KMS-11 (cell line): ENCODE data around the gene DMD.

ENCODE experiments used
- H2AFZ ChIP-seq: fragments of 200-600 bp; sonication (generic); 2 replicates; pipeline ENCODE4 v1.6.1; 2016; ENCODE audit warnings: antibody characterized with exemption, mixed run types, low read depth
- H3K27ac ChIP-seq: fragments of 200-600 bp; sonication (generic); 2 replicates; pipeline ENCODE4 v1.6.1; 2016; ENCODE audit warnings: mild to moderate bottlenecking, mixed run types
- H3K27me3 ChIP-seq: fragments of 200-600 bp; sonication (generic); 2 replicates; pipeline ENCODE4 v1.6.1; 2017; ENCODE audit warnings: mild to moderate bottlenecking, low read depth, mixed run types, moderate library complexity; ENCODE audit not compliant: insufficient read depth
- H3K36me3 ChIP-seq: fragments of 200-600 bp; sonication (generic); 2 replicates; pipeline ENCODE4 v1.6.1; 2017; ENCODE audit warnings: mild to moderate bottlenecking, mixed run types; ENCODE audit not compliant: insufficient read depth
- H3K4me1 ChIP-seq: fragments of 200-600 bp; sonication (generic); 2 replicates; pipeline ENCODE4 v1.6.1; 2016; ENCODE audit warnings: mild to moderate bottlenecking, low read depth, mixed run types; ENCODE audit not compliant: poor library complexity, severe bottlenecking
- H3K4me2 ChIP-seq: fragments of 200-600 bp; sonication (generic); 2 replicates; pipeline ENCODE4 v1.7.0; 2016; ENCODE audit warnings: mild to moderate bottlenecking, mixed run types
- H3K4me3 ChIP-seq: fragments of 200-600 bp; sonication (generic); IDR thresholded peaks from 2 replicates; pipeline ENCODE4 v1.6.1; 2017; ENCODE audit warnings: low read depth, low read length, mixed read lengths; ENCODE audit not compliant: insufficient read depth
- H3K79me2 ChIP-seq: fragments of 200-600 bp; sonication (generic); 2 replicates; pipeline ENCODE4 v1.6.1; 2016; ENCODE audit warnings: low read depth, mixed run types; ENCODE audit not compliant: insufficient read depth
- H3K9ac ChIP-seq: fragments of 200-600 bp; sonication (generic); 2 replicates; pipeline ENCODE4 v1.6.1; 2016; ENCODE audit warnings: mild to moderate bottlenecking, mixed run types
- H4K20me1 ChIP-seq: fragments of 200-600 bp; sonication (generic); 2 replicates; pipeline ENCODE4 v1.6.1; 2016; ENCODE audit warnings: mild to moderate bottlenecking, mixed run types; ENCODE audit not compliant: insufficient read depth
- CTCF ChIP-seq: fragments of 200-600 bp; sonication (generic); conservative IDR thresholded peaks from 2 replicates; pipeline ENCODE4 v1.6.1; 2017; ENCODE audit warnings: low read depth, mild to moderate bottlenecking, antibody characterized with exemption, low read length, moderate library complexity, mixed read lengths

DMD gene

GRCh38 chrX:31545191-31545590 is 1666.2 kb downstream of the DMD start:
- H3K4me2 ChIP-seq, result no peak overlapping the region
- H3K36me3 ChIP-seq, result no peaks in the 10 kb centered on the region
- H3K27ac ChIP-seq, result no peak overlapping the region
- H2AFZ ChIP-seq, result no peak overlapping the region
- no peaks in the 10 kb centered on the region for H3K4me1 ChIP-seq
- H4K20me1 ChIP-seq, result no peaks in the 10 kb centered on the region
- no peak overlapping the region for H3K9ac ChIP-seq
- TF ChIP-seq CTCF, result no peak
- no peaks in the 10 kb centered on the region for H3K79me2 ChIP-seq
- no peaks in the 10 kb centered on the region for H3K27me3 ChIP-seq
- H3K4me3 ChIP-seq, result no peak overlapping the region

GRCh38 chrX:31543634-31544033 is 1667.7 kb downstream of the DMD start:
- H2AFZ ChIP-seq, result no peak overlapping the region
- no peaks in the 10 kb centered on the region for H3K36me3 ChIP-seq
- no peak overlapping the region for H3K4me3 ChIP-seq

GRCh38 chrX:31542566-31542965 is 1668.8 kb downstream of the DMD start:
- no peaks in the 10 kb centered on the region for H3K27me3 ChIP-seq
- no peaks in the 10 kb centered on the region for H3K79me2 ChIP-seq
- H4K20me1 ChIP-seq, result no peaks in the 10 kb centered on the region
- no peak overlapping the region for H3K9ac ChIP-seq
- H3K27ac ChIP-seq, result no peak overlapping the region
- H3K4me1 ChIP-seq, result no peaks in the 10 kb centered on the region
- TF ChIP-seq CTCF, result no peak
- no peak overlapping the region for H2AFZ ChIP-seq
- H3K4me2 ChIP-seq, result no peak overlapping the region
- no peaks in the 10 kb centered on the region for H3K36me3 ChIP-seq
- H3K4me3 ChIP-seq, result no peak overlapping the region

More at GRCh38 chrX:31543634-31544033, 1667.7 kb downstream of the DMD start:
- Histone ChIP-seq H3K9ac (no peak overlapping the region), H3K79me2 (no peaks in the 10 kb centered on the region), H3K4me2 (no peak overlapping the region), H4K20me1 (no peaks in the 10 kb centered on the region), H3K4me1 (no peaks in the 10 kb centered on the region), H3K27ac (no peak overlapping the region), H3K27me3 (no peaks in the 10 kb centered on the region)
- no peak for TF ChIP-seq CTCF

GRCh38 chrX:31540313-31540712 is 1671.0 kb downstream of the DMD start:
- Histone ChIP-seq H2AFZ (no peak overlapping the region), H3K9ac (no peak overlapping the region), H3K27me3 (no peaks in the 10 kb centered on the region), H3K79me2 (no peaks in the 10 kb centered on the region), H3K4me3 (no peak overlapping the region), H3K4me2 (no peak overlapping the region), H3K36me3 (no peaks in the 10 kb centered on the region), H3K4me1 (no peaks in the 10 kb centered on the region), H4K20me1 (no peaks in the 10 kb centered on the region), H3K27ac (no peak overlapping the region)
- TF ChIP-seq CTCF, result no peak
